HG02981 (cell line): ENCODE results near the gene FGG.

Experiments
- ATAC-seq: cut with Tn5 transposase; IDR thresholded peaks from one replicate; pipeline ENCODE4 v1.9.1; 2021; ENCODE audit warnings: mild to moderate bottlenecking, moderate library complexity; ENCODE audit not compliant: unreplicated experiment

Gene FGG

GRCh38 chr4:154588198-154588597, 24.3 kb downstream of the FGG start:
- ATAC-seq = no peak

DNA sequence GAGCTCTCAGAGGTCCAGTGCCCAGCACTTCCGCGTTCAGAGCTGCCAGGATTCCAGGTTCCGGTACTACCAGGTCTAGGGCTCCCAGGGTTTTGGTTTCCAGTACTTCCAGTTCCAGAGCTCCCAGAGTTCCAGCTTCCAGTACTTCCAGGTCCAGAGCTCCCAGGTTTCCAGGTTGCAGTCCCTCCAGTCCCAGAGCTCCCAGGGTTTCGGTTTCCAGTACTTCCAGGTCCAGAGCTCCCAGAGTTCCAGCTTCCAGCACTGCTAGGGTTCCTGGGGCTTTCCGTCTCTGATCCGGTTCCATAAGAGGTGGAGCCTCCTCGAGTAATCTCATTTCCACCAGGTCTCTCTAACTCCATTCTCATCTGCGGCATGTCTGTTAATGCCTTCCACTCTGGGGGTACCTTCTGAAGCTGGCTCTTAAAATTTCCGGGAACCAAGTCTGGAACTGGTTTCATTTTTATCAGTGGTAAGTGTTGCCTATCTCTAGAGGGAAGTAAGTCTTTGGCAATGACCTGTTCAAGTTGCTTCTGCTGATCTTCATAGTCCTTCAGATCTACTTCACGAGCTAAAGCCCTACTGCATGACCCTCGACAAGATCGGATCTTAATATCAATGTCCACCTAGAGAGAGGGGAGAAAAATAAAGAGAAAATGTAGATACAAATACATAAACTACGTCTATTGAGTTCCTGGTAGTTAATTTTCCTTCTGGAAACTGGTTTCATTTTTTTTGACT, 26.0 kb downstream of the FGG start:
- ATAC-seq = no peak

GRCh38 chr4:154585369-154586018, 27.0 kb downstream of the FGG start:
- no peak for ATAC-seq

DNA sequence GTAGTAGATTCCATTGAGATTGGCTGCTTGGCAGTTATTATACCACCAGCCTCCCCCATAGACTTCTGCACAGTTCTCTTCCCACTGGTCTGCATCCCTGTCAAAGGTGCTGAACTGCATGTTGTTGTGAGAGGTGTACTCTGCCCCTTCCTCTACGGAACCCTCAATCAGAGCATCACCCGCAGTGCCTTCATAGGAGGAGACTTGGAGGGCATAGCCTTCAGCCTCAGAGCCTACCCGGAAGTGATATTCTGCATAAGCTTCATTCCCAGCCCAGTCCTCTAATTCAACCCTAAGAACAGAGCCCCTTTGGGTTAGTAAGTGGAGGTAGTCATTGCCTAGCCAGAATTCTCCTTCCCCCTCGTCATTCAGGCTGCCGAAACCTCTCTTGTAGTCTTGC, 28.2 kb downstream of the FGG start:
- no peak for ATAC-seq

DNA sequence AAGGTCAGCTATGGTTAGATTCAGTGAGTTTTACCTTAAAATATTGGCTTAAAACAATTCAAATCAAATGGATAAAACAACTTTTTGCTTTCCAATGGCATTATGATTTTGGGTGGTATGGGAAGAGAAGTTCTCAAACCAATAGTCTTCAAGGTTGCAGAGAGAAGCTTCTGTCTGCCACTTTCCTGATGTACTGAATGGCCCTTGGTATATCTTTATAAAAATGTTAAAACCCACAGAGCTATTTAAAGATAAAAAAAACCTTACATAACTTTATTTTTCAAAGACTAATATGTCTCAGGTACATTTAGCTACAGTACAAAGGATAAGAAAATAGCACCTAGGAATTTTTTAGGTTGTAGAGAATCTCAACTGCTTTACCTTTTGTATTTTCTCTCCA, 28.8 kb downstream of the FGG start:
- ATAC-seq = no peak

- ATAC-seq = no peak
Observed at GRCh38 chr4:154583230-154583629, 29.2 kb downstream of the FGG start.

- ATAC-seq = no peak
Observed at GRCh38 chr4:154582723-154583122, 29.7 kb downstream of the FGG start.

GRCh38 chr4:154579927-154580326, 32.5 kb downstream of the FGG start:
- no peak for ATAC-seq

DNA sequence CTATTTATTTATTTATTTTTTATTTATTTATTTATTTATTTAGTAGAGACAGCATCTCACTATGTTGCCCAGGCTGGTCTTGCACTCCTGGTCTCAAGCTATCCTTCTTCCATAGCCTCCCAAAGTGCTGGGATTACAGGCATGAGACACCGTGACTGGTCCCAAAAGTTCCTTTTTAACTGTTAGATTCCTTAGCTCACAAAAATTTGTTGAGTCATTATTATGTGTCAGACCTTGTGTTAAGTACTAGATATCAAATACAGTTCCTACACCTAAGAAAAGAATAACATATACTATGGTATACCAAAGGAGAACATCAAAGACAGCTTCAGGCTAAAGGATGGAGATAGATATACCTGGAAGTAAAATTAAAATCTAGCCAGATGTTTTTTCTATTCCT, 33.5 kb downstream of the FGG start:
- ATAC-seq = no peak

DNA sequence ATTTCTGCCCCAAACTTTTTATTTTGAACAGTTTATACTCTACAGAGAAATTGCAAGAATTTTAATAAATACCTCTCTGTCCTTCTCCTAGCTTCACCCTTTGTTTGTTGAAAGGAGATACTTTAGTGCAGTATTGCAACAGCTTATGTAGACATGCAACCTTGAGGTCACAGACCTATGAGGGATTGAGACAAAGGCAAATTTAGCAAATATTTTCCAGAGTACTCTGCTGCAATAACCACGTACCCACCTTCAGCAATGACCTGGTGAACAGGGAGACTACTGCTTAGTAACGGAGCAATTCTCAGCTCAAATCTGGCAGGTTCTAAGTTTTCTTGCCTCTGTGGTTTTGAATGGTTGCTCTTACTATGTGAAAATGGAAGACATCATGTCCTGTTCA, 35.1 kb downstream of the FGG start:
- ATAC-seq = no peak

DNA sequence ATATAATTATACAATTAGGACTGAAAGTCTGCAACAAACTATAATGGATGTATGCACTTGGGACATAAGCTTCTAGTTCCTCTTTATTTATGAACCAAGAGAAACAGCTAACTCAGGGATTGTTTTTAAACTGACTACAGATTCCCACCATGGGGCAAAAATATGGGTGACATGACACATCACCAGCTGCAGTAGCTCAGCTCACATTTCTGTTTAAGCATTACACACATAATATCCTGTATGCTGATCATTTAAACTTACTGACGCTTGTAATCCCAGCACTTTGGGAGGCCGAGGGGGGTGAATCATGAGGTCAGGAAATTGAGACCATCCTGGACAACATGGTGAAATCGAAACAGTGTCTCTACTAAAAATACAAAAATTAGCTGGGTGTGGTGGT, 38.1 kb downstream of the FGG start:
- no peak for ATAC-seq

DNA sequence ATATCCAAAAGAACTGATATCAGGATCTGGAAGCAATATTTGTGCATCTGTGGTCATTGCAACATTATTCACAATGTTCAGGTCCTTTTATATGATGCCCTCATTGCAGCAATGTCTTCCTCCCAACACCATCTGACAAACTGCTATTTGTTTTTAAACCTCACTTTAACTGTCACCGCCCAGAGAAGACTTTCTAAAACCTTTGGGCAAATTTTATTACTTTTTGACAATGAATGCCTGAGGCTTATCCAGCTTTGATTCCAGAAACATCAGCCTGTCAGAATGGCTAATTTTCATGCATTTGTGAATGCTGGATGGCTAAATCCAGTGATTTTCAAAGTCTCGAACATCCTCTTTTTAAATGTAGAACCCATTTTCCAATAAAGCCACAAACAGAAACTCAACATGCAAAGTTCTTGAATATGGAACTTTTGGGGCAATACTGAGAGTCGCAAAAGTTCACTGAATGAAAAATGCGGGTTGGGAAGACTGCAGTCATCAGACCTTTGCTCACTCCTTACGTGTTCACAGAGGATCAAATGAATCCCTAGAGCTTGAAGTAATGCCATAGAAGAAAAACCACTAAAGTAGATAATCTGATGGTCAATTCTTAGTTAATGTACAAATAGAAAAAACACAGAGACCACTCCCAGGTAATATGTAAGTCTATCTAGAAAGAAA, 39.1 kb downstream of the FGG start:
- no peak for ATAC-seq

DNA sequence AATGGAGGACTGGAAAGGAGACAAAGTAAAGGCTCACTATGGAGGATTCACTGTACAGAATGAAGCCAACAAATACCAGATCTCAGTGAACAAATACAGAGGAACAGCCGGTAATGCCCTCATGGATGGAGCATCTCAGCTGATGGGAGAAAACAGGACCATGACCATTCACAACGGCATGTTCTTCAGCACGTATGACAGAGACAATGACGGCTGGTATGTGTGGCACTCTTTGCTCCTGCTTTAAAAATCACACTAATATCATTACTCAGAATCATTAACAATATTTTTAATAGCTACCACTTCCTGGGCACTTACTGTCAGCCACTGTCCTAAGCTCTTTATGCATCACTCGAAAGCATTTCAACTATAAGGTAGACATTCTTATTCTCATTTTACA, 42.9 kb downstream of the FGG start:
- ATAC-seq = no peak

GRCh38 chr4:154569028-154569427, 43.4 kb downstream of the FGG start:
- ATAC-seq = no peak

DNA sequence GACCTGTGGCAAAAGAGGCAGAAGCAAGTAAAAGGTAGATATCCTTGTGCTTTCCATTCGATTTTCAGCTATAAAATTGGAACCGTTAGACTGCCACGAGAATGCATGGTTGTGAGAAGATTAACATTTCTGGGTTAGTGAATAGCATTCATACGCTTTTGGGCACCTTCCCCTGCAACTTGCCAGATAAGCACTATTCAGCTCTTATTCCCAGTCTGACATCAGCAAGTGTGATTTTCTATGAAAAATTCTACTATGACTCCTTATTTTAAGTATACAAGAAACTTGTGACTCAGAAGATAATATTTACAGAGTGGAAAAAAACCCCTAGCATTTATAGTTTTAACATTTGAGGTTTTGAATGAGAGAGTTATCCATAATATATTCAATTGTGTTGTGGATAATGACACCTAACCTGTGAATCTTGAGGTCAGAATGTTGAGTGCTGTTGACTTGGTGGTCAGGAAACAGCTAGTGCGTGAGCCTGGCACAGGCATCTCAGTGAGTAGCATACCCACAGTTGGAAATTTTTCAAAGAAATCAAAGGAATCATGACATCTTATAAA, 45.7 kb downstream of the FGG start:
- ATAC-seq = no peak

DNA sequence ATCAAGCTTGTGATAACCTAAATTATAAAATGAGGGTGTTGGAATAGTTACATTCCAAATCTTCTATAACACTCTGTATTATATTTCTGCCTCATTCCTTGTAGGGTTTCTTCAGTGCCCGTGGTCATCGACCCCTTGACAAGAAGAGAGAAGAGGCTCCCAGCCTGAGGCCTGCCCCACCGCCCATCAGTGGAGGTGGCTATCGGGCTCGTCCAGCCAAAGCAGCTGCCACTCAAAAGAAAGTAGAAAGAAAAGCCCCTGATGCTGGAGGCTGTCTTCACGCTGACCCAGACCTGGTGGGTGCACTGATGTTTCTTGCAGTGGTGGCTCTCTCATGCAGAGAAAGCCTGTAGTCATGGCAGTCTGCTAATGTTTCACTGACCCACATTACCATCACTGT, 46.8 kb downstream of the FGG start:
- no peak for ATAC-seq

DNA sequence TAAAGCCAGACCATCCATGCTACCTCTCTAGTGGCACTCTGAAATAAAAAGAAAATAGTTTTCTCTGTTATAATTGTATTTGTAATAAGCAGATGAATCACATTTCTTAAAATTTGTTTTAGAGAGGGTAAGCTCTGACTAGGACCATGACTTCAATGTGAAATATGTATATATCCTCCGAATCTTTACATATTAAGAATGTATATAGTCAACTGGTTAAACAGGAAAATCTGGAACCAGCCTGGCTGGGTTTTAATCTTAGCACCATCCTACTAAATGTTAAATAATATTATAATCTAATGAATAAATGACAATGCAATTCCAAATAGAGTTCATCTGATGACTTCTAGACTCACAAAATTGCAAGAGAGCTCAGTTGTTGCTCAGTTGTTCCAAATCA, 48.1 kb downstream of the FGG start:
- no peak for ATAC-seq

DNA sequence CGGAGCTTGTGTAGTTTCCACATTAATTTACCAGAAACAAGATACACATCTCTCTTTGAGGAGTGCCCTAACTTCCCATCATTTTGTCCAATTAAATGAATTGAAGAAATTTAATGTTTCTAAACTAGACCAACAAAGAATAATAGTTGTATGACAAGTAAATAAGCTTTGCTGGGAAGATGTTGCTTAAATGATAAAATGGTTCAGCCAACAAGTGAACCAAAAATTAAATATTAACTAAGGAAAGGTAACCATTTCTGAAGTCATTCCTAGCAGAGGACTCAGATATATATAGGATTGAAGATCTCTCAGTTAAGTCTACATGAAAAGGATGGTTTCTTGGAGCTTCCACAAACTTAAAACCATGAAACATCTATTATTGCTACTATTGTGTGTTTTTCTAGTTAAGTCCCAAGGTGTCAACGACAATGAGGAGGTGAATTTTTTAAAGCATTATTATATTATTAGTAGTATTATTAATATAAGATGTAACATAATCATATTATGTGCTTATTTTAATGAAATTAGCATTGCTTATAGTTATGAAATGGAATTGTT, 49.7 kb downstream of the FGG start, which contains the start of gene FGB:
FGB (plus strand) TSS at position 315 of the 558 bp plus-strand sequence; CDS start at position 323, 8 bp downstream.
- no peak for ATAC-seq

- no peak for ATAC-seq
Observed at GRCh38 chr4:154560824-154561231, 51.6 kb downstream of the FGG start.

DNA sequence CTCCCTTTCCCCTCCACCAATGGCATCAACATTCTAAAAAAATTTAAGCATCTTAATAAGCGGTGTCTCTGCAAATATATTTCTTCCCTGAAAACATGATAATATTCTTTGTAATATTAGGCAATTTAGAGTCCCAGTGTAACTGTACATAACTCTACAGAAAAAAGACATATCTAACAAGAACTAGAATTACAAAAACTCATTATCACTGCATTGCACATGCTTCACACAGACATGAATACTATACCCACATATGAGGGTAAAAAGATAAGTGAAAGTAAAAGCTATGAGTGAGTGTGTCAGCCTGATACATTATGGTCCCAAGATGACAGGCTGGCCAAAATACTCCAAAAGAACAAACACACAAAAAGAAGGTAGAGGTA, 52.0 kb downstream of the FGG start:
- no peak for ATAC-seq
